Measurements from ENCODE around the gene VHLL. TPM values are rescaled to one million over a fixed set of nuclear protein-coding genes. Genes with fewer than 3 reads are reported as not detected.

VHLL gene
- total and polyA plus RNA-seq, 2 donors (not counting 1 experiment from before 2014, with no cell fraction given), result not detected

GRCh38 chr1:156281693-156282478 is 17.2 kb downstream of the VHLL start:
- H3K4me1 ChIP-seq (ENCODE audit: control insufficient read depth, extremely low read depth, insufficient read depth, low read length), result peaks cover 5% of the 10 kb centered on the region
- H4K20me1 ChIP-seq (ENCODE audit: control insufficient read depth, extremely low read depth, insufficient read depth, low read length), result peaks cover 2% of the 10 kb centered on the region
- no peaks in the 10 kb centered on the region for H3K27me3 ChIP-seq (ENCODE audit: control insufficient read depth, insufficient read depth, low read length)
- H2AFZ ChIP-seq (ENCODE audit: low read length), result peak overlapping the region; percentile 12
- H3K9ac ChIP-seq (ENCODE audit: insufficient read depth, low read length), result peak overlapping the region; percentile 87
- DNase-seq (ENCODE audit: low read depth in 2 of 2), result peak in 1 of 2 donors; percentile 44
- no peaks in the 10 kb centered on the region for H3K9me3 ChIP-seq (ENCODE audit: control insufficient read depth, insufficient read depth, low read depth, low read length)
- H3K36me3 ChIP-seq (ENCODE audit: control insufficient read depth, insufficient read depth, low read length), result peaks cover 15% of the 10 kb centered on the region
- peak overlapping the region; percentile 98 for H3K4me2 ChIP-seq (ENCODE audit: extremely low read depth, insufficient read depth, low read length)
- TF ChIP-seq EZH2 (IDR thresholded peaks at IDR 0.05; ENCODE audit: low read length, missing control alignments) (no peak), CTCF (conservative IDR thresholded peaks at IDR 0.05 in 1 of 2, IDR thresholded peaks at IDR 0.05 in 1 of 2; ENCODE audit: low read depth in 1 of 2, low read length in 2 of 2) (no peak)
- peak overlapping the region; percentile 58 to 98 (median 91) for H3K4me3 ChIP-seq (replicated peaks in 1 of 4; ENCODE audit: control extremely low read depth in 1 of 4, insufficient read depth in 1 of 4, low read depth in 3 of 4, low read length in 4 of 4)
- H3K79me2 ChIP-seq (ENCODE audit: control insufficient read depth, insufficient read depth, low read length), result peaks cover 38% of the 10 kb centered on the region
- peak overlapping the region; percentile 68 for H3K27ac ChIP-seq (ENCODE audit: insufficient read depth, low read length)

- no peaks in the 10 kb centered on the region for H3K9me3 ChIP-seq (ENCODE audit: control insufficient read depth, insufficient read depth, low read depth, low read length)
Observed at GRCh38 chr1:156281281-156281680, 17.8 kb downstream of the VHLL start.

More at GRCh38 chr1:156281281-156281680, 17.8 kb downstream of the VHLL start:
- Histone ChIP-seq H3K36me3 (ENCODE audit: control insufficient read depth, insufficient read depth, low read length) (peaks cover 15% of the 10 kb centered on the region), H3K79me2 (ENCODE audit: control insufficient read depth, insufficient read depth, low read length) (peaks cover 38% of the 10 kb centered on the region), H2AFZ (ENCODE audit: low read length) (no peak overlapping the region), H4K20me1 (ENCODE audit: control insufficient read depth, extremely low read depth, insufficient read depth, low read length) (peaks cover 2% of the 10 kb centered on the region), H3K4me3 (replicated peaks in 1 of 4; ENCODE audit: control extremely low read depth in 1 of 4, insufficient read depth in 1 of 4, low read depth in 3 of 4, low read length in 4 of 4) (peak overlapping the region; percentile 58 to 98 (median 91)), H3K4me2 (ENCODE audit: extremely low read depth, insufficient read depth, low read length) (peak overlapping the region; percentile 98), H3K27me3 (ENCODE audit: control insufficient read depth, insufficient read depth, low read length) (no peaks in the 10 kb centered on the region), H3K4me1 (ENCODE audit: control insufficient read depth, extremely low read depth, insufficient read depth, low read length) (peaks cover 5% of the 10 kb centered on the region), H3K9ac (ENCODE audit: insufficient read depth, low read length) (no peak overlapping the region), H3K27ac (ENCODE audit: insufficient read depth, low read length) (peak overlapping the region; percentile 68)
- TF ChIP-seq EZH2 (IDR thresholded peaks at IDR 0.05; ENCODE audit: low read length, missing control alignments) (no peak), CTCF (conservative IDR thresholded peaks at IDR 0.05 in 1 of 2, IDR thresholded peaks at IDR 0.05 in 1 of 2; ENCODE audit: low read depth in 1 of 2, low read length in 2 of 2) (no peak)
- peak; percentile 31 to 57 for DNase-seq (ENCODE audit: low read depth in 2 of 2)
